WTC11 (cell line): ENCODE measurements around the gene DDX39B.

Experiments
- ATF1 ChIP-seq: sonication (generic); formaldehyde crosslinking; IDR thresholded peaks from 2 replicates; pipeline ENCODE4 v1.8.1; 2023; ENCODE audit warnings: mild to moderate bottlenecking, moderate library complexity, missing genetic modification reagents
- CREB1 ChIP-seq: sonication (generic); formaldehyde crosslinking; IDR thresholded peaks from 2 replicates; pipeline ENCODE4 v1.8.0; 2023; ENCODE audit warnings: mild to moderate bottlenecking, missing genetic modification reagents
- IRF2 ChIP-seq: sonication (generic); formaldehyde crosslinking; IDR thresholded peaks from 2 replicates; pipeline ENCODE4 v1.8.0; 2022; ENCODE audit warnings: low read depth, missing genetic modification reagents, borderline replicate concordance
- SP1 ChIP-seq: sonication (generic); formaldehyde crosslinking; conservative IDR thresholded peaks from 2 replicates; pipeline ENCODE4 v1.8.1; 2022; ENCODE audit warnings: missing genetic modification reagents
- TF ChIP-seq, protein P1 (sequence below): fragments of 200-600 bp; IDR thresholded peaks from 2 replicates; pipeline ENCODE4 v1.8.0; 2022; ENCODE audit warnings: antibody characterized with exemption

DNA sequence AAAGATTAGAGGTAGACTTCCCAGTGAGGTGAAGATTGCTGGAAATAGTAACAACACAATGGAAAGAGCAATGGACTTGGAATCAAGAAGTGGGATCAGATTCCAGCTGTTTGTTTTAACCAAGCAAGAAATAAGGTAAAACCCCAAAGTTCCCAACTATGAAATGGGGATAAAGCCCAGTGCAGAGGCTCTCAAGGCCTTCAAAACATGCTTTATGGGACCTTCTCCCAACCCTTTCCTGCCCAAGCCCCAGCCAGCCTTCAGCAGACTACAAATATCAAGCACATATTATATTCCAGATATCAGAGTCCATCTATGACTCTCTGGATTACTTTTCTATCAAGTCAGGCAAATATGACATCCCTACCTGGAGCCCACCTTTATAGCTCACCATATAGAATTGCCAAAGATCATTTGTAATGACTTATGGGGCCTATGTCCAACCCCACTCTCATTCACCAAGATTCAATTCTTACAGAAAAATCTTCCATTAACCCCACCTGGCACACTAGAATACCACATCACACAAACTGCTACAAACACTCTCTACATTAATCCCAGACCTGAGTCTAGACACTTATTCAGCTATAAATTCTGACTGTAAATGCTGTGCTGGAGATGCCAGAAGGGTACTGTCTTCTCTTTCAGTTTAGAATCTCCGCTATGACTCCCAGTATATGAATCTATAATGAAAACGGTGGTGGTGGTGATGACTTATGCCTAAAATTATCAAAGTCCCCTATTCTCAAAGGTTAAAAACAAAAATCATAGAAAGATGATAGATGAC is 6.1 kb downstream of the DDX39B start:
- TF ChIP-seq IRF2 (CRISPR knock-in tag) (no peak), CREB1 (CRISPR knock-in tag) (no peak), SP1 (CRISPR knock-in tag) (no peak), ATF1 (CRISPR knock-in tag) (no peak)
- TF ChIP-seq, protein P1, sequence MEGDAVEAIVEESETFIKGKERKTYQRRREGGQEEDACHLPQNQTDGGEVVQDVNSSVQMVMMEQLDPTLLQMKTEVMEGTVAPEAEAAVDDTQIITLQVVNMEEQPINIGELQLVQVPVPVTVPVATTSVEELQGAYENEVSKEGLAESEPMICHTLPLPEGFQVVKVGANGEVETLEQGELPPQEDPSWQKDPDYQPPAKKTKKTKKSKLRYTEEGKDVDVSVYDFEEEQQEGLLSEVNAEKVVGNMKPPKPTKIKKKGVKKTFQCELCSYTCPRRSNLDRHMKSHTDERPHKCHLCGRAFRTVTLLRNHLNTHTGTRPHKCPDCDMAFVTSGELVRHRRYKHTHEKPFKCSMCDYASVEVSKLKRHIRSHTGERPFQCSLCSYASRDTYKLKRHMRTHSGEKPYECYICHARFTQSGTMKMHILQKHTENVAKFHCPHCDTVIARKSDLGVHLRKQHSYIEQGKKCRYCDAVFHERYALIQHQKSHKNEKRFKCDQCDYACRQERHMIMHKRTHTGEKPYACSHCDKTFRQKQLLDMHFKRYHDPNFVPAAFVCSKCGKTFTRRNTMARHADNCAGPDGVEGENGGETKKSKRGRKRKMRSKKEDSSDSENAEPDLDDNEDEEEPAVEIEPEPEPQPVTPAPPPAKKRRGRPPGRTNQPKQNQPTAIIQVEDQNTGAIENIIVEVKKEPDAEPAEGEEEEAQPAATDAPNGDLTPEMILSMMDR, result no peak
